Testis (tissue), 2 donors: ENCODE data around the gene SPTLC2.

Source experiments
- POLR2A ChIP-seq: fragments of 450-650 bp; IDR thresholded peaks from one replicate; pipeline ENCODE4 v1.6.1; 2017; ENCODE audit warnings: antibody characterized with exemption, mild to moderate bottlenecking, moderate library complexity
- TF ChIP-seq, protein P1 (sequence below), 3 experiments: fragments of 450-650 bp in 2 of 3; fragments of 200-600 bp in 1 of 3; sonication (generic) in 1 of 3; IDR thresholded peaks; one replicate each; pipeline ENCODE4 v1.5.1; 2016 to 2019; ENCODE audit warnings: antibody characterized with exemption in 3 of 3, mild to moderate bottlenecking in 2 of 3, moderate library complexity in 1 of 3

DNA sequence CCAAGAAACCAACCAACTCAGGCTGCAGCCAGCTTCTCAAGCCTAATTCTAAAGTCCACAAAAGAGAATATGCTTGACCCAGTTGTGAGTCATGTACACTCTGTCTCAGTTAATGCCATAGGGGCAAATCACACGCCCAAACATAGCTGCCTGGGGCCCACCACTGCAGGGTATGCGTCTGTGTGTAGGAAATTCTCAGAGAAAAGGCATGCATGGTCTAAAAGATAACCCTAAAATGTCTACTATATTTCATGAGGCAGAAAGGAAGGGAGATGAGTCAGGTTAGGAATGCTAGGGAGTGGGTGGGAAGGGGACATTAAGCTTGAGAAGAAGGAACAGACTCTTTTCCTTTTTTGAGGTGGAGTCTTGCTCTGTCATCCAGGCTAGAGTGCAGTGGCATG is 22.3 kb upstream of the SPTLC2 start:
- TF ChIP-seq, protein P1, sequence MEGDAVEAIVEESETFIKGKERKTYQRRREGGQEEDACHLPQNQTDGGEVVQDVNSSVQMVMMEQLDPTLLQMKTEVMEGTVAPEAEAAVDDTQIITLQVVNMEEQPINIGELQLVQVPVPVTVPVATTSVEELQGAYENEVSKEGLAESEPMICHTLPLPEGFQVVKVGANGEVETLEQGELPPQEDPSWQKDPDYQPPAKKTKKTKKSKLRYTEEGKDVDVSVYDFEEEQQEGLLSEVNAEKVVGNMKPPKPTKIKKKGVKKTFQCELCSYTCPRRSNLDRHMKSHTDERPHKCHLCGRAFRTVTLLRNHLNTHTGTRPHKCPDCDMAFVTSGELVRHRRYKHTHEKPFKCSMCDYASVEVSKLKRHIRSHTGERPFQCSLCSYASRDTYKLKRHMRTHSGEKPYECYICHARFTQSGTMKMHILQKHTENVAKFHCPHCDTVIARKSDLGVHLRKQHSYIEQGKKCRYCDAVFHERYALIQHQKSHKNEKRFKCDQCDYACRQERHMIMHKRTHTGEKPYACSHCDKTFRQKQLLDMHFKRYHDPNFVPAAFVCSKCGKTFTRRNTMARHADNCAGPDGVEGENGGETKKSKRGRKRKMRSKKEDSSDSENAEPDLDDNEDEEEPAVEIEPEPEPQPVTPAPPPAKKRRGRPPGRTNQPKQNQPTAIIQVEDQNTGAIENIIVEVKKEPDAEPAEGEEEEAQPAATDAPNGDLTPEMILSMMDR (IDR thresholded peaks at IDR 0.05), result no peak
- TF ChIP-seq POLR2A, result no peak
